ENCODE measurements around the gene AGRN.
"Not testable (repeated sequence)": the region's sequence is repeated elsewhere in the genome, so short reads cannot be mapped to it uniquely, and the experiment has no call there.

Gene AGRN

GRCh38 chr1:982765-983436 is 37.0 kb upstream of the AGRN start:
- DNase-seq, result no peak

- peak; percentile 50 for DNase-seq
Observed at GRCh38 chr1:983798-984475, 36.0 kb upstream of the AGRN start.

- DNase-seq, result no peak
Observed at GRCh38 chr1:984476-984814, 35.5 kb upstream of the AGRN start.

GRCh38 chr1:985126-985525 is 34.8 kb upstream of the AGRN start:
- no peak for DNase-seq

- DNase-seq, result not testable (repeated sequence)
Observed at GRCh38 chr1:988061-988460, 31.9 kb upstream of the AGRN start.

- not testable (repeated sequence) for DNase-seq
Observed at GRCh38 chr1:991275-991674, 28.6 kb upstream of the AGRN start.

GRCh38 chr1:991895-992294 is 28.0 kb upstream of the AGRN start:
- DNase-seq, result no peak

- no peak for DNase-seq
Observed at GRCh38 chr1:992362-992761, 27.6 kb upstream of the AGRN start.

GRCh38 chr1:993379-993995 is 26.4 kb upstream of the AGRN start:
- peak; percentile 21 for DNase-seq

- peak; percentile 22 for DNase-seq
Observed at GRCh38 chr1:994546-994945, 25.4 kb upstream of the AGRN start.

- peak; percentile 28 for DNase-seq
Observed at GRCh38 chr1:995665-996633, 24.0 kb upstream of the AGRN start.

GRCh38 chr1:996851-997712 is 22.8 kb upstream of the AGRN start:
- peak; percentile 27 for DNase-seq

GRCh38 chr1:997713-997992 is 22.3 kb upstream of the AGRN start:
- DNase-seq, result no peak

GRCh38 chr1:997993-998744 is 21.8 kb upstream of the AGRN start:
- peak; percentile 34 for DNase-seq

GRCh38 chr1:998745-998994 is 21.2 kb upstream of the AGRN start:
- no peak for DNase-seq

- DNase-seq, result peak; percentile 56
Observed at GRCh38 chr1:998995-999724, 20.8 kb upstream of the AGRN start.

GRCh38 chr1:999725-1000356 is 20.1 kb upstream of the AGRN start, which contains the start of gene HES4:
Gene HES4 (minus strand): TSS chr1:1000097. CDS start chr1:999973, 124 bp downstream.
- peak; percentile 97 for DNase-seq

GRCh38 chr1:1000357-1001056 is 19.4 kb upstream of the AGRN start:
- DNase-seq, result peak; percentile 93

GRCh38 chr1:1001057-1001783 is 18.7 kb upstream of the AGRN start:
- DNase-seq, result no peak

Data from suppressor macrophage treated with lipopolysaccharide for 4 hours (primary cell).